ENCODE results near the gene SMIM45.
A peak's percentile ranks its signal among the peaks of the same experiment; 100 is the strongest.

The SMIM45 gene

GRCh38 chr22:41917903-41918791, 33.8 kb upstream of the SMIM45 start:
- no peak overlapping the region for H3K9ac ChIP-seq (ENCODE audit: insufficient read length, low read depth)
- no peak for DNase-seq (ENCODE audit: low read depth, low spot score)
- peaks cover 3% of the 10 kb centered on the region for H3K4me1 ChIP-seq (ENCODE audit: insufficient read depth, insufficient read length)
- H3K9me3 ChIP-seq (ENCODE audit: insufficient read depth, low read length) = no peaks in the 10 kb centered on the region
- H3K27me3 ChIP-seq (ENCODE audit: insufficient read depth, insufficient read length) = peaks cover 66% of the 10 kb centered on the region
- TF ChIP-seq ZNF274 (IDR thresholded peaks at IDR 0.05; ENCODE audit: low read depth, low read length) = no peak
- no peak for TF ChIP-seq SUZ12 (IDR thresholded peaks at IDR 0.05; ENCODE audit: extremely low read depth, insufficient read depth, insufficient read length)
- no peak for TF ChIP-seq YY1 (IDR thresholded peaks at IDR 0.05; ENCODE audit: insufficient read depth, insufficient read length)
- no peaks in the 10 kb centered on the region for H3K36me3 ChIP-seq (ENCODE audit: insufficient read depth, insufficient read length, low read length)
- no peak overlapping the region for H3K4me3 ChIP-seq (ENCODE audit: insufficient read length, low read depth)

DNA sequence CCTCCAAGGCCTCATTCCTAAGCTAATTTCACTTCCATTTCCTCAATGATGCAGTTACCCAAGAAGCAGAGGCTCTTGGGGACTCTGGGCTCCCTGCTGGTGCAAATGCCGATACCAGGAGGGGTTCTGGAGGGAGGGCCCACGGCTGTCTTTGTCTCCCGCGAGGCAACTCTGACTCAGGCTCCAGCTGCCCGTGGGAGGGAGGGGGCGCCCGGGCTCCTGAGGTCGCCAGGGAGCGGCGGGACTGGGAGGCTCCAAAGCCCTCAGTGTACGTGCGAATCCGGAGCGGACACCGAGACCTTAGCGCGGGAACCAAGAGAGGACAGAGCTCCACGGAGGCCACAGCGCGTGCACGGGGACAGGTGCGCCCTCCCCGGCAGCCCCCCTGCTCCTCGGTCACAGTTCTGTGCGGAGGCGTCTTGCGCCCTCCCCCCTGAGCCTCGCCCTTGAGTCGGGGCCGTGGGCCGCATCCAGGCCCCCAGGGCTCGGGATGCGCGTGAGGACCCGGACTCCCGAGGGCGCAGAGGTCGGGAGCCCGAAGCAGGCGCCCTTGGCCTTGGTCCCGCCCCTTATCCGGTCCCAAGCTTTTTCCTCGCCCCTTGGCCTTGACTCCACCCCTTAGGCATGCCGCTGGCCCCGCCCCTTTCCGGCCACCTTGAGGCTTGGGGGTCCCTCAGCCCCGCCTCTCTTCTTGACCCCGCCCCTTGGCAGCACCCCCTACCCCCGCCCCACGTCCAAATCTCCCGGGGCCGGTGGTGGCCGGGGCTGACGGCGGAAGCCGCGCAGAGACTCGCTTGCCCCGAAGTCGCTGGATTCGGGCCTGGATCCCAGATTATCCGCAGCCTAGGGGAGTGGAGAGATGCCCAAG, 32.4 kb upstream of the SMIM45 start:
- Histone ChIP-seq H3K9me3 (ENCODE audit: insufficient read depth, low read length) (no peaks in the 10 kb centered on the region), H3K9ac (ENCODE audit: insufficient read length, low read depth) (peak overlapping the region; percentile 26), H3K36me3 (ENCODE audit: insufficient read depth, insufficient read length, low read length) (no peaks in the 10 kb centered on the region), H3K27me3 (ENCODE audit: insufficient read depth, insufficient read length) (peaks cover 59% of the 10 kb centered on the region), H3K4me1 (ENCODE audit: insufficient read depth, insufficient read length) (peaks cover 5% of the 10 kb centered on the region), H3K4me3 (ENCODE audit: insufficient read length, low read depth) (peak overlapping the region; percentile 2)
- TF ChIP-seq ZNF274 (IDR thresholded peaks at IDR 0.05; ENCODE audit: low read depth, low read length) (no peak), YY1 (IDR thresholded peaks at IDR 0.05; ENCODE audit: insufficient read depth, insufficient read length) (no peak), SUZ12 (IDR thresholded peaks at IDR 0.05; ENCODE audit: extremely low read depth, insufficient read depth, insufficient read length) (no peak)
- no peak for DNase-seq (ENCODE audit: low read depth, low spot score)

- no peak for TF ChIP-seq SUZ12 (IDR thresholded peaks at IDR 0.05; ENCODE audit: extremely low read depth, insufficient read depth, insufficient read length)
- TF ChIP-seq YY1 (IDR thresholded peaks at IDR 0.05; ENCODE audit: insufficient read depth, insufficient read length) = no peak
- no peak for TF ChIP-seq ZNF274 (IDR thresholded peaks at IDR 0.05; ENCODE audit: low read depth, low read length)
- DNase-seq (ENCODE audit: low read depth, low spot score) = no peak
- peaks cover 5% of the 10 kb centered on the region for H3K4me1 ChIP-seq (ENCODE audit: insufficient read depth, insufficient read length)
- no peak overlapping the region for H3K4me3 ChIP-seq (ENCODE audit: insufficient read length, low read depth)
- peaks cover 56% of the 10 kb centered on the region for H3K27me3 ChIP-seq (ENCODE audit: insufficient read depth, insufficient read length)
- H3K9ac ChIP-seq (ENCODE audit: insufficient read length, low read depth) = no peak overlapping the region
- no peaks in the 10 kb centered on the region for H3K9me3 ChIP-seq (ENCODE audit: insufficient read depth, low read length)
- no peaks in the 10 kb centered on the region for H3K36me3 ChIP-seq (ENCODE audit: insufficient read depth, insufficient read length, low read length)
These were observed 31.5 kb upstream of the SMIM45 start for GRCh38 chr22:41920271-41920976.

GRCh38 chr22:41922328-41922727, 29.6 kb upstream of the SMIM45 start:
- Histone ChIP-seq H3K4me3 (ENCODE audit: insufficient read length, low read depth) (no peak overlapping the region), H3K27me3 (ENCODE audit: insufficient read depth, insufficient read length) (peaks cover 42% of the 10 kb centered on the region), H3K9ac (ENCODE audit: insufficient read length, low read depth) (no peak overlapping the region), H3K9me3 (ENCODE audit: insufficient read depth, low read length) (no peaks in the 10 kb centered on the region), H3K4me1 (ENCODE audit: insufficient read depth, insufficient read length) (peaks cover 13% of the 10 kb centered on the region), H3K36me3 (ENCODE audit: insufficient read depth, insufficient read length, low read length) (no peaks in the 10 kb centered on the region)
- TF ChIP-seq YY1 (IDR thresholded peaks at IDR 0.05; ENCODE audit: insufficient read depth, insufficient read length) (no peak), ZNF274 (IDR thresholded peaks at IDR 0.05; ENCODE audit: low read depth, low read length) (no peak), SUZ12 (IDR thresholded peaks at IDR 0.05; ENCODE audit: extremely low read depth, insufficient read depth, insufficient read length) (no peak)
- DNase-seq (ENCODE audit: low read depth, low spot score) = no peak

DNA sequence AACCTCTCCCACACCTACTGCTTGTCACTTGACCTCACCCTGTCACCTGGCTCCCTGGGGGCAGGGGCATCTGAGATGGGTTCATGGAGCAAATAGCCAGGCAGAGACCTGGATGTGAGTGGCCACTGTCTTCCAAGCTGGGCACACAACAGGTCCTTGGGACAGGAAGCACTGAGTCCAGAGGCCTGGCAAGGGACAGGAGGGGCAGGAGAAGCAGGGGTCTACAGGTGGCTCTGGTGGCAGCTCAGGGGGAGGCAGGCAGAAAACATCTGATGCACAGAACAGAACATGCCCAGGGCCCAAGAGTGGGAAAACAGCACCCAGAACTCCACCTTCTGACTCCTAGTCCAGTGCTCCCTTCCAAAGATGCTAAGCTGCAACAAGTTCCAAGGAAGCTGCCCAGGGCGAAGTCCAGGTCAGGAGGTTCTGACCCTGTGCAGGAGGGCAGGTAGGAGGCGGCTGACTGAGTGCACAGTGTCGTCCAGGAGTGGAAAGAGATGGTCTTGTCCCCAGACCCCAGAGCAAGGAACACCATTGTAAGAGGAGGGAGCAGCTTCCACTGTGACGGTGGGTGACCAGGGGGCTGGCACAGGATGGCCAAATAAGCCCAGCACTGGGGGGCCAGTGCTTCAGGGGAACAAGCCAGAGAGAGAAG, 28.9 kb upstream of the SMIM45 start:
- Histone ChIP-seq H3K9ac (ENCODE audit: insufficient read length, low read depth) (no peak overlapping the region), H3K9me3 (ENCODE audit: insufficient read depth, low read length) (no peaks in the 10 kb centered on the region), H3K36me3 (ENCODE audit: insufficient read depth, insufficient read length, low read length) (no peaks in the 10 kb centered on the region), H3K27me3 (ENCODE audit: insufficient read depth, insufficient read length) (peaks cover 35% of the 10 kb centered on the region), H3K4me3 (ENCODE audit: insufficient read length, low read depth) (no peak overlapping the region), H3K4me1 (ENCODE audit: insufficient read depth, insufficient read length) (peaks cover 12% of the 10 kb centered on the region)
- no peak for DNase-seq (ENCODE audit: low read depth, low spot score)
- TF ChIP-seq SUZ12 (IDR thresholded peaks at IDR 0.05; ENCODE audit: extremely low read depth, insufficient read depth, insufficient read length) = no peak
- no peak for TF ChIP-seq YY1 (IDR thresholded peaks at IDR 0.05; ENCODE audit: insufficient read depth, insufficient read length)
- TF ChIP-seq ZNF274 (IDR thresholded peaks at IDR 0.05; ENCODE audit: low read depth, low read length) = no peak

DNA sequence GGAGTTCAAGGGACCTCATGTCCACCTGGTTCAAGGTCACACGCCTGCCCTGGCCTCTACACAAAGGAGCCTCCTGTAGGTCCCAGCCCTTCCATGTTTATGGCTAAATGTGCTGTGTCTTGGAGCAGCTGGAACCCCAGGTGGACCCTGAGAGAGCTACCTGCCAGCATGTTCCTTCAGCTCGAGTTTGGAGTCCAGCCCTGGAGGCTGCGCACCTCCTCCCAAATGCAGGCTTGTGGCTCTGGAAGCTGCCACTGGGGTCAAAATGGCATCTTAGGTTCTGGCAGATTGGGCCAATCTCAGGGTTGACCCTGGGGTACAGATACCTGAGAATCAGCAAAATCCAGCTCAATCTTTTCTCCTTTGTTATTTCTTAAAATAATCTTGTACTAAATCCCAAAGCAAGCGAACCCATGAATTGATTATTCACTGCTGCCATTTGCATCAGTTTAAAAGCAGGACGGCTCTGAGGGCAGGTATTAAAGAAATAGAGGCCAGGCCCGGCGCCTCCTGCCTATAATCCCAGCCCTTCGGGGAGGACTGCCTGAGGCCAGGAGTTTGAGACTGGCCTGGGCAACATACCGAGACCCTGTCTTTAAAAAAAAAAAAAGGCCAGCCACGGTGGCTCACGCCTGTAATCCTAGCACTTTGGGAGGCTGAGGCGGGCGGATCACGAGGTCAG, 28.2 kb upstream of the SMIM45 start:
- no peak for DNase-seq (ENCODE audit: low read depth, low spot score)
- TF ChIP-seq YY1 (IDR thresholded peaks at IDR 0.05; ENCODE audit: insufficient read depth, insufficient read length) = no peak
- TF ChIP-seq SUZ12 (IDR thresholded peaks at IDR 0.05; ENCODE audit: extremely low read depth, insufficient read depth, insufficient read length) = no peak
- no peak for TF ChIP-seq ZNF274 (IDR thresholded peaks at IDR 0.05; ENCODE audit: low read depth, low read length)
- Histone ChIP-seq H3K4me3 (ENCODE audit: insufficient read length, low read depth) (no peak overlapping the region), H3K4me1 (ENCODE audit: insufficient read depth, insufficient read length) (peaks cover 16% of the 10 kb centered on the region), H3K27me3 (ENCODE audit: insufficient read depth, insufficient read length) (peaks cover 31% of the 10 kb centered on the region), H3K36me3 (ENCODE audit: insufficient read depth, insufficient read length, low read length) (no peaks in the 10 kb centered on the region), H3K9ac (ENCODE audit: insufficient read length, low read depth) (no peak overlapping the region), H3K9me3 (ENCODE audit: insufficient read depth, low read length) (no peaks in the 10 kb centered on the region)

Data from NT2/D1 (cell line).